Measurements from ENCODE around the gene IPMK. TPM values are rescaled to one million over a fixed set of nuclear protein-coding genes. Genes with fewer than 3 reads are reported as not detected.

The IPMK gene
- total RNA-seq, 3 donors from 2014 or later (not counting 1 experiment from before 2014, with no cell fraction given): 4.4 to 5.7 (median 4.6) TPM

GRCh38 chr10:58266826-58267712 lies 625 bp downstream of the IPMK start:
- Histone ChIP-seq H3K27ac (ENCODE audit: low read length) (peak overlapping the region; percentile 96), H3K4me1 (ENCODE audit: control insufficient read depth, insufficient read depth, low read length) (peaks cover 21% of the 10 kb centered on the region), H3K4me3 (ENCODE audit: low read length) (peak overlapping the region; percentile 92), H3K36me3 (ENCODE audit: control insufficient read depth, insufficient read depth, low read length) (no peaks in the 10 kb centered on the region), H3K9me3 (ENCODE audit: control insufficient read depth, insufficient read depth, low read length) (no peaks in the 10 kb centered on the region), H3K27me3 (ENCODE audit: control insufficient read depth, insufficient read depth, low read length) (no peaks in the 10 kb centered on the region)
- Mint-ChIP-seq H3K4me1 (peaks cover 52 to 55% of the 10 kb centered on the region in 2 donors), H3K27ac (peak overlapping the region; percentile 96 to 99), H3K9me3 (no peaks in the 10 kb centered on the region), H3K4me3 (peak overlapping the region; percentile 96), H3K36me3 (no peaks in the 10 kb centered on the region), H3K27me3 (ENCODE audit: low read depth in 2 of 2) (no peaks in the 10 kb centered on the region)
- ATAC-seq: peak; percentile 2 to 9 (median 5)
- intact Hi-C loops (cut with micrococcal nuclease): loop anchor here (5.0 to 10.0 kb wide), 2 partner anchors 68 to 1640 kb away; partner anchors contain the start of genes CCDC6 and UBE2D1
- peak; percentile 48 to 61 for DNase-seq
- WGBS (ENCODE audit: insufficient coverage): under 1% methylated on average over 53 of the region's 53 CpGs
- no peak for TF ChIP-seq CTCF (IDR thresholded peaks at IDR 0.05)

- no peaks in the 10 kb centered on the region for H3K9me3 Mint-ChIP-seq
- intact Hi-C loops (cut with micrococcal nuclease): loop anchor here (5.0 to 10.0 kb wide), 2 partner anchors 69 to 1641 kb away; partner anchors contain the start of genes CCDC6 and UBE2D1
- no peaks in the 10 kb centered on the region for H3K36me3 Mint-ChIP-seq
- H3K27ac Mint-ChIP-seq: peak overlapping the region; percentile 96 to 99
- Histone ChIP-seq H3K9me3 (ENCODE audit: control insufficient read depth, insufficient read depth, low read length) (no peaks in the 10 kb centered on the region), H3K4me3 (ENCODE audit: low read length) (peak overlapping the region; percentile 92), H3K27ac (ENCODE audit: low read length) (peak overlapping the region; percentile 96), H3K4me1 (ENCODE audit: control insufficient read depth, insufficient read depth, low read length) (peaks cover 21% of the 10 kb centered on the region), H3K27me3 (ENCODE audit: control insufficient read depth, insufficient read depth, low read length) (no peaks in the 10 kb centered on the region), H3K36me3 (ENCODE audit: control insufficient read depth, insufficient read depth, low read length) (no peaks in the 10 kb centered on the region)
- ATAC-seq (peak; percentile 6 to 34 (median 20)), DNase-seq (peak in 1 of 2 donors; percentile 72)
- H3K27me3 Mint-ChIP-seq (ENCODE audit: low read depth in 2 of 2): no peaks in the 10 kb centered on the region
- TF ChIP-seq CTCF (IDR thresholded peaks at IDR 0.05): no peak
- H3K4me3 Mint-ChIP-seq: peak overlapping the region; percentile 96
- 1% methylated on average over 13 of the region's 14 CpGs for WGBS (ENCODE audit: insufficient coverage)
- peaks cover 51 to 52% of the 10 kb centered on the region in 2 donors for H3K4me1 Mint-ChIP-seq
Measured at GRCh38 chr10:58266003-58266825, 1.5 kb downstream of the IPMK start.

GRCh38 chr10:58265249-58265648 lies 2.4 kb downstream of the IPMK start:
- no peak overlapping the region for H3K4me3 ChIP-seq (ENCODE audit: low read length)
- Mint-ChIP-seq H3K27ac (peak overlapping the region; percentile 96 to 99), H3K36me3 (no peaks in the 10 kb centered on the region), H3K4me1 (peaks cover 51 to 52% of the 10 kb centered on the region in 2 donors), H3K9me3 (no peaks in the 10 kb centered on the region), H3K27me3 (ENCODE audit: low read depth in 2 of 2) (no peaks in the 10 kb centered on the region), H3K4me3 (peak overlapping the region; percentile 96)
- no peaks in the 10 kb centered on the region for H3K36me3 ChIP-seq (ENCODE audit: control insufficient read depth, insufficient read depth, low read length)
- H3K27me3 ChIP-seq (ENCODE audit: control insufficient read depth, insufficient read depth, low read length): no peaks in the 10 kb centered on the region
- H3K27ac ChIP-seq (ENCODE audit: low read length): peak overlapping the region; percentile 96
- no CpG with 5 or more reads among the region's 1 CpG for WGBS (ENCODE audit: insufficient coverage)
- DNase-seq (no peak), ATAC-seq (no peak)
- intact Hi-C loops (cut with micrococcal nuclease): loop anchor here (5.0 to 10.0 kb wide), 2 partner anchors 70 to 1642 kb away; partner anchors contain the start of genes CCDC6 and UBE2D1
- no peaks in the 10 kb centered on the region for H3K9me3 ChIP-seq (ENCODE audit: control insufficient read depth, insufficient read depth, low read length)
- no peak for TF ChIP-seq CTCF (IDR thresholded peaks at IDR 0.05)
- H3K4me1 ChIP-seq (ENCODE audit: control insufficient read depth, insufficient read depth, low read length): peaks cover 21% of the 10 kb centered on the region

Measured in natural killer cell (primary cell).